GM12878 (cell line): ENCODE data around the gene SIGLECL1. TPM values are rescaled to one million over a fixed set of nuclear protein-coding genes. Genes with fewer than 3 reads are reported as not detected.

Source experiments
- ATAC-seq: fragments of 200-7000 bp; cut with Tn5 transposase; 3 replicates; pipeline ENCODE4 v1.9.1; 2020; ENCODE audit warnings: mild to moderate bottlenecking, moderate library complexity
- BruUV-seq: library from RNA; stranded (reverse); fragments of 400-500 nt; replicated peaks from 2 replicates; lab custom pipeline; 2021; lab: Mats Ljungman, UMichigan
- CTCF ChIA-PET: fragments of 300-600 bp; sonication (Branson Sonifier 250); formaldehyde crosslinking; extraction: SDS; loops from one replicate; lab custom pipeline; 2021; ENCODE audit warnings: inconsistent platforms; lab: Yijun Ruan, JAX
- POLR2A ChIA-PET: fragments of 350-600 bp; formaldehyde crosslinking; extraction: SDS; loops from one replicate; lab custom pipeline; 2021; ENCODE audit warnings: inconsistent platforms; lab: Charles Lee
- RAD21 ChIA-PET: fragments of 300-600 bp; sonication (Branson Sonifier 250); formaldehyde crosslinking; loops from one replicate; lab custom pipeline; 2023; ENCODE audit warnings: antibody characterized with exemption; ENCODE audit not compliant: unreplicated experiment; lab: Charles Lee
- SMC1A ChIA-PET: fragments of 300-600 bp; sonication (Branson Sonifier 250); formaldehyde crosslinking; loops from one replicate; lab custom pipeline; 2023; ENCODE audit not compliant: unreplicated experiment, uncharacterized antibody; lab: Charles Lee
- DNase-seq: peaks from one replicate; pipeline ENCODE4 v3.0.0-alpha.2; 2011; ENCODE audit warnings: low read depth, low spot score
- FAIRE-seq: peaks from 3 replicates; lab custom pipeline; 2011; peaks lifted over from hg19 to GRCh38; lab: Jason Lieb, UNC
- H2AFZ ChIP-seq: 2 replicates; pipeline ENCODE4 v1.6.0; 2011; ENCODE audit warnings: low read depth, low read length, control low read depth; ENCODE audit not compliant: control insufficient read depth
- H3K27ac ChIP-seq: 2 replicates; pipeline ENCODE4 v1.5.1; 2011; ENCODE audit warnings: control low read depth; ENCODE audit not compliant: control insufficient read depth, insufficient read depth
- H3K27me3 ChIP-seq, 2 experiments: replicated peaks in 1 of 2; 2 replicates each; pipeline versions ENCODE4 v1.6.0 to v1.6.1; 2011; ENCODE audit warnings: low read length in 1 of 2; ENCODE audit not compliant: control insufficient read depth in 2 of 2, insufficient read depth in 2 of 2
- H3K36me3 ChIP-seq, 2 experiments: 2 replicates each; pipeline ENCODE4 v1.5.1; 2011; ENCODE audit warnings: low read length in 1 of 2; ENCODE audit not compliant: control insufficient read depth in 2 of 2, insufficient read depth in 2 of 2
- H3K4me1 ChIP-seq: 2 replicates; pipeline ENCODE4 v1.6.1; 2011; ENCODE audit warnings: mild to moderate bottlenecking, low read length, moderate library complexity, mixed read lengths; ENCODE audit not compliant: control insufficient read depth, insufficient read depth
- H3K4me2 ChIP-seq: 2 replicates; pipeline ENCODE4 v1.6.0; 2011; ENCODE audit warnings: control low read depth; ENCODE audit not compliant: control insufficient read depth, insufficient read depth
- H3K4me3 ChIP-seq: fragments of 200-600 bp; sonication (generic); 2 replicates; pipeline ENCODE4 v1.5.1; 2016
- H3K79me2 ChIP-seq: 2 replicates; pipeline ENCODE4 v1.6.0; 2011; ENCODE audit warnings: low read length; ENCODE audit not compliant: control insufficient read depth, insufficient read depth
- H3K9ac ChIP-seq: 2 replicates; pipeline ENCODE4 v1.8.0; 2011; ENCODE audit warnings: low read length, control low read depth, mixed read lengths; ENCODE audit not compliant: control insufficient read depth, insufficient read depth
- H3K9me3 ChIP-seq: replicated peaks from 3 replicates; pipeline ENCODE4 v1.5.1; 2011; ENCODE audit warnings: mild to moderate bottlenecking, low read length; ENCODE audit not compliant: control insufficient read depth, insufficient read depth
- H4K20me1 ChIP-seq: 2 replicates; pipeline ENCODE4 v1.6.0; 2011; ENCODE audit not compliant: control insufficient read depth, insufficient read depth
- BMI1 ChIP-seq: fragments of 450-650 bp; IDR thresholded peaks from 2 replicates; pipeline ENCODE4 v1.6.1; 2016; ENCODE audit warnings: mild to moderate bottlenecking, moderate library complexity, borderline replicate concordance
- CBX3 ChIP-seq: fragments of 200-600 bp; sonication (generic); IDR thresholded peaks from 2 replicates; pipeline ENCODE4 v1.6.1; 2016; ENCODE audit warnings: low read depth, borderline replicate concordance
- ELK1 ChIP-seq: IDR thresholded peaks from 2 replicates; pipeline ENCODE4 v1.6.1; 2012; ENCODE audit warnings: low read depth, low read length, improper control_type of control experiment
- IKZF1 ChIP-seq: fragments of 450-650 bp; conservative IDR thresholded peaks from 2 replicates; pipeline ENCODE4 v1.6.1; 2017; ENCODE audit warnings: antibody characterized with exemption, mild to moderate bottlenecking
- MAX ChIP-seq: IDR thresholded peaks from 2 replicates; pipeline ENCODE4 v1.6.1; 2012; ENCODE audit warnings: low read depth, low read length, improper control_type of control experiment
- MTA3 ChIP-seq: IDR thresholded peaks from 2 replicates; pipeline ENCODE4 v1.6.1; 2012; ENCODE audit warnings: low read length, inconsistent platforms, borderline replicate concordance
- NFYB ChIP-seq: IDR thresholded peaks from 2 replicates; pipeline ENCODE4 v1.6.1; 2011; ENCODE audit warnings: low read depth, mild to moderate bottlenecking, low read length, improper control_type of control experiment, moderate library complexity; ENCODE audit not compliant: insufficient read depth
- POLR2A ChIP-seq: IDR thresholded peaks from 2 replicates; pipeline ENCODE4 v1.6.1; 2011; ENCODE audit warnings: low read depth, mild to moderate bottlenecking, low read length
- POLR2AphosphoS5 ChIP-seq: IDR thresholded peaks from 2 replicates; pipeline ENCODE4 v1.6.1; 2011; ENCODE audit warnings: mild to moderate bottlenecking, low read length, inconsistent platforms
- SMC3 ChIP-seq: IDR thresholded peaks from 2 replicates; pipeline ENCODE4 v1.6.1; 2011; ENCODE audit warnings: low read length, improper control_type of control experiment, borderline replicate concordance
- STAT3 ChIP-seq: IDR thresholded peaks from 2 replicates; pipeline ENCODE4 v1.6.1; 2011; ENCODE audit warnings: low read depth, low read length, improper control_type of control experiment
- SUZ12 ChIP-seq: fragments of 200-600 bp; sonication (generic); IDR thresholded peaks from one replicate; pipeline ENCODE4 v1.6.1; 2018; ENCODE audit warnings: antibody characterized with exemption, mild to moderate bottlenecking; ENCODE audit not compliant: unreplicated experiment
- YY1 ChIP-seq: IDR thresholded peaks from 2 replicates; pipeline ENCODE4 v1.6.1; 2011; ENCODE audit warnings: low read depth, mild to moderate bottlenecking, low read length
- WGBS: methylation state at CpG from one replicate; pipeline ENCODE4 v1.1.6; 2016; ENCODE audit warnings: low lambda C conversion rate; ENCODE audit not compliant: insufficient replicate concordance, insufficient coverage; ENCODE audit errors: missing lambda C conversion rate; 5-methylcytosine and 5-hydroxymethylcytosine counted together
- in situ Hi-C: fragments of 300-500 bp; cut with MboI; formaldehyde crosslinking; loops from 9 replicates; pipeline ENCODE4 v1.14.3; 2018; ENCODE audit warnings: mixed read lengths
- intact Hi-C: fragments of 100-400 bp; cut with micrococcal nuclease; formaldehyde crosslinking; loops from one replicate; pipeline ENCODE4 v1.14.2; 2022; ENCODE audit not compliant: unreplicated experiment
- polyA plus RNA-seq, 11 experiments: library from polyadenylated mRNA; depleted of rRNA in 4 of 11; unstranded in 6 of 11; stranded (reverse) in 5 of 11; fragments of >200 nt; fragmentation: Nextera tagmentation in 4 of 11; fragmentation: Illumina TruSeq in 1 of 11; extraction: Ambion mirVana in 4 of 11; extraction: Trizol in 1 of 11; gene quantifications; 1 replicate in 1 of 11; 2 replicates in 10 of 11; pipeline versions ENCODE4 v1.2.1 to v1.2.3, GENCODE V29; 2011 to 2016; ENCODE audit warnings: inconsistent platforms in 2 of 11, missing spikeins in 2 of 11, low read depth in 1 of 11
- total RNA-seq, 4 experiments: library from RNA; depleted of rRNA in 3 of 4; stranded (reverse); fragments of >200 nt in 3 of 4; fragmentation: Illumina TruSeq in 1 of 4; extraction: Trizol in 1 of 4; gene quantifications; 2 replicates each; pipeline versions ENCODE4 v1.2.1 to v1.2.3, GENCODE V29; 2013 to 2021

SIGLECL1 gene
- total and polyA plus RNA-seq, 10 of the 15 experiments (the other 5 are each of a cell fraction or from before 2014, with no cell fraction given) = not detected

GRCh38 chr19:51246164-51246552, 4.7 kb upstream of the SIGLECL1 start (continued):
- TF ChIP-seq NFYB (no peak), CBX3 (no peak), SUZ12 (no peak), STAT3 (no peak), IKZF1 (no peak), MTA3 (no peak), POLR2A (no peak), BMI1 (no peak), ELK1 (no peak), SMC3 (no peak)

- FAIRE-seq (no peak), ATAC-seq (no peak), DNase-seq (no peak)
- no TSS peak for BruUV-seq
- Histone ChIP-seq H3K79me2 (no peaks in the 10 kb centered on the region), H3K4me3 (no peak overlapping the region), H2AFZ (no peak overlapping the region), H3K4me2 (peak overlapping the region; percentile 20; the same call in 1 of the 2 replicates), H3K4me1 (no peaks in the 10 kb centered on the region), H3K9me3 (no peaks in the 10 kb centered on the region; the same call in 2 of the 3 replicates), H3K9ac (no peak overlapping the region), H3K36me3 (no peaks in the 10 kb centered on the region), H3K27ac (no peak overlapping the region), H3K27me3 (no peaks in the 10 kb centered on the region), H4K20me1 (no peaks in the 10 kb centered on the region)
- in situ Hi-C loops (no loop called here), intact Hi-C loops (no loop called here)
- TF ChIP-seq YY1 = 0 out of 2 replicates have a peak, but pooled peaks have one; percentile 29
- no peak for TF ChIP-seq MAX
- no peak for TF ChIP-seq POLR2AphosphoS5
- WGBS = 31% methylated on average over 7 of the region's 7 CpGs
- CTCF ChIA-PET = no interaction called here
- RAD21 ChIA-PET = no interaction called here
- POLR2A ChIA-PET = no interaction called here
- SMC1A ChIA-PET = interaction anchor here (1.6 kb wide), 1 partner anchor 12 kb away, joined by 6 read pairs; no protein-coding TSS in a partner anchor
Measured at GRCh38 chr19:51247972-51248590, 2.8 kb upstream of the SIGLECL1 start.
